ENCODE data around the gene CDH4.

The CDH4 gene

GRCh38 chr20:61918548-61918947, 666.5 kb downstream of the CDH4 start:
- no peak for DNase-seq (ENCODE audit: low spot score)

- no peak for DNase-seq (ENCODE audit: low spot score)
These were observed 667.2 kb downstream of the CDH4 start for GRCh38 chr20:61919239-61919638.

- DNase-seq (ENCODE audit: low spot score), result no peak
These were observed 667.8 kb downstream of the CDH4 start for GRCh38 chr20:61919675-61920365.

- DNase-seq (ENCODE audit: low spot score), result no peak
These were observed 670.4 kb downstream of the CDH4 start for GRCh38 chr20:61922411-61922810.

GRCh38 chr20:61922936-61923335, 670.9 kb downstream of the CDH4 start:
- no peak for DNase-seq (ENCODE audit: low spot score)

- DNase-seq (ENCODE audit: low spot score), result no peak
These were observed 671.5 kb downstream of the CDH4 start for GRCh38 chr20:61923371-61924166.

GRCh38 chr20:61924211-61924857, 672.3 kb downstream of the CDH4 start:
- no peak for DNase-seq (ENCODE audit: low spot score)

GRCh38 chr20:61924858-61925554, 672.9 kb downstream of the CDH4 start:
- DNase-seq (ENCODE audit: low spot score), result no peak

GRCh38 chr20:61925555-61926252, 673.6 kb downstream of the CDH4 start:
- DNase-seq (ENCODE audit: low spot score), result no peak

GRCh38 chr20:61926253-61926613, 674.2 kb downstream of the CDH4 start:
- DNase-seq (ENCODE audit: low spot score), result no peak

- DNase-seq (ENCODE audit: low spot score), result no peak
These were observed 674.7 kb downstream of the CDH4 start for GRCh38 chr20:61926796-61927192.

GRCh38 chr20:61927193-61927825, 675.2 kb downstream of the CDH4 start:
- no peak for DNase-seq (ENCODE audit: low spot score)

- DNase-seq (ENCODE audit: low spot score), result no peak
These were observed 675.9 kb downstream of the CDH4 start for GRCh38 chr20:61927826-61928541.

GRCh38 chr20:61929561-61929960, 677.5 kb downstream of the CDH4 start:
- DNase-seq (ENCODE audit: low spot score), result no peak

- no peak for DNase-seq (ENCODE audit: low spot score)
These were observed 678.1 kb downstream of the CDH4 start for GRCh38 chr20:61929971-61930666.

GRCh38 chr20:61930776-61931475, 678.9 kb downstream of the CDH4 start:
- DNase-seq (ENCODE audit: low spot score), result no peak

GRCh38 chr20:61931476-61932198, 679.6 kb downstream of the CDH4 start:
- DNase-seq (ENCODE audit: low spot score), result no peak

- no peak for DNase-seq (ENCODE audit: low spot score)
These were observed 680.1 kb downstream of the CDH4 start for GRCh38 chr20:61932199-61932592.
